ENCODE results near the gene COL25A1. TPM values are rescaled to one million over a fixed set of nuclear protein-coding genes. Genes with fewer than 3 reads are reported as not detected.

COL25A1 gene
- total and polyA plus RNA-seq, 2 donors (not counting 3 experiments of a cell fraction or from before 2014, with no cell fraction given): 0.21 to 3.5 TPM

DNA sequence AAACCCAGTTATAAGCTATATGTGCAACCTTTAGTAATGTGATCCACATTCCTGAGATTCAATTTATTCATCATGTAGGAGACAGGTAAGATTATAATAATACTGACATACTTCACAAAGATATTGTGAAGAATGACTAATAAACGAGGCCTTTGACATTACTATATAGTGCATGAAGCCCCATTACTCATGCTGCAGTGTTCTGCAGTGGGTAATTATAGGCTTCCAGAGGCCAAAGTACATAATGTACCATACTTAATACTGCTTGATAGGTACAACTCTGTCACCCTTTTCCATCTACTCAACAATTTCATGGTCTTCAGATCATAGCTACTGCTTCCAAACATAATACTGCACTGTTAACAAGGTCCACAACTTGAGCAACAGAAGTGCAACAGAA is 68.9 kb downstream of the COL25A1 start:
- intact Hi-C loops (cut with micrococcal nuclease): no loop called here
- H3K79me2 ChIP-seq (ENCODE audit: control insufficient read depth, insufficient read depth, low read length): no peaks in the 10 kb centered on the region
- no TSS peak for BruUV-seq (replicated peaks)
- TF ChIP-seq MYC (IDR thresholded peaks at IDR 0.05; ENCODE audit: low read depth, low read length) (no peak), POLR2A (IDR thresholded peaks at IDR 0.05; ENCODE audit: low read depth, low read length) (no peak), FOS (IDR thresholded peaks at IDR 0.05; ENCODE audit: borderline replicate concordance, insufficient read depth, low read length) (no peak), GATA2 (IDR thresholded peaks at IDR 0.05; ENCODE audit: insufficient read depth, insufficient read length, low read depth, low read length) (no peak), JUN (IDR thresholded peaks at IDR 0.05; ENCODE audit: borderline replicate concordance, insufficient read depth, insufficient read length, low read depth) (no peak), EZH2 (IDR thresholded peaks at IDR 0.05; ENCODE audit: borderline replicate concordance, low read depth, low read length, severe bottlenecking) (no peak), POLR2AphosphoS5 (IDR thresholded peaks at IDR 0.05; ENCODE audit: insufficient read depth, low read depth, low read length) (no peak)
- TF ChIP-seq, protein P1, sequence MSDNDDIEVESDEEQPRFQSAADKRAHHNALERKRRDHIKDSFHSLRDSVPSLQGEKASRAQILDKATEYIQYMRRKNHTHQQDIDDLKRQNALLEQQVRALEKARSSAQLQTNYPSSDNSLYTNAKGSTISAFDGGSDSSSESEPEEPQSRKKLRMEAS (IDR thresholded peaks at IDR 0.05; ENCODE audit: insufficient read depth, insufficient read length): no peak
- TF ChIP-seq, protein P2, sequence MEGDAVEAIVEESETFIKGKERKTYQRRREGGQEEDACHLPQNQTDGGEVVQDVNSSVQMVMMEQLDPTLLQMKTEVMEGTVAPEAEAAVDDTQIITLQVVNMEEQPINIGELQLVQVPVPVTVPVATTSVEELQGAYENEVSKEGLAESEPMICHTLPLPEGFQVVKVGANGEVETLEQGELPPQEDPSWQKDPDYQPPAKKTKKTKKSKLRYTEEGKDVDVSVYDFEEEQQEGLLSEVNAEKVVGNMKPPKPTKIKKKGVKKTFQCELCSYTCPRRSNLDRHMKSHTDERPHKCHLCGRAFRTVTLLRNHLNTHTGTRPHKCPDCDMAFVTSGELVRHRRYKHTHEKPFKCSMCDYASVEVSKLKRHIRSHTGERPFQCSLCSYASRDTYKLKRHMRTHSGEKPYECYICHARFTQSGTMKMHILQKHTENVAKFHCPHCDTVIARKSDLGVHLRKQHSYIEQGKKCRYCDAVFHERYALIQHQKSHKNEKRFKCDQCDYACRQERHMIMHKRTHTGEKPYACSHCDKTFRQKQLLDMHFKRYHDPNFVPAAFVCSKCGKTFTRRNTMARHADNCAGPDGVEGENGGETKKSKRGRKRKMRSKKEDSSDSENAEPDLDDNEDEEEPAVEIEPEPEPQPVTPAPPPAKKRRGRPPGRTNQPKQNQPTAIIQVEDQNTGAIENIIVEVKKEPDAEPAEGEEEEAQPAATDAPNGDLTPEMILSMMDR (IDR thresholded peaks at IDR 0.05; ENCODE audit: extremely low read depth in 1 of 2, insufficient read depth in 1 of 2, low read depth in 1 of 2, low read length in 2 of 2): no peak
- CTCF ChIA-PET: interaction anchor here (1.0 to 2.2 kb wide), 3 partner anchors 18 to 172 kb away, joined by 3 to 8 read pairs (median 3); no protein-coding TSS in a partner anchor
- DNase-seq (ENCODE audit: low read depth, low spot score) (no peak), FAIRE-seq (no peak)
- no peaks in the 10 kb centered on the region for H4K20me1 ChIP-seq (replicated peaks; ENCODE audit: control insufficient read depth, extremely low read depth, insufficient read depth, low read length)
- H3K9ac ChIP-seq (replicated peaks; ENCODE audit: extremely low read depth, insufficient read depth, low read length): no peak overlapping the region
- H3K4me1 ChIP-seq (ENCODE audit: control insufficient read depth, extremely low read depth, insufficient read depth, low read length): no peaks in the 10 kb centered on the region
- no peaks in the 10 kb centered on the region for H3K9me1 ChIP-seq (replicated peaks; ENCODE audit: control insufficient read depth, extremely low read depth, insufficient read depth, low read length)
- H3K36me3 ChIP-seq (ENCODE audit: control insufficient read depth in 2 of 2, extremely low read depth in 1 of 2, insufficient read depth in 2 of 2, low read length in 2 of 2): no peaks in the 10 kb centered on the region
- no peaks in the 10 kb centered on the region for H3K9me3 ChIP-seq (replicated peaks; ENCODE audit: control insufficient read depth, insufficient read depth, low read length)
- dilution Hi-C loops (cut with MboI; ENCODE audit: extremely low pct_ligation_motif_present, low sequenced_read_pairs): no loop called here
- H3K4me2 ChIP-seq (ENCODE audit: insufficient read depth, low read length): no peak overlapping the region
- no peaks in the 10 kb centered on the region for H3K27me3 ChIP-seq (ENCODE audit: control insufficient read depth in 2 of 2, insufficient read depth in 2 of 2, low read length in 2 of 2)
- no peak overlapping the region for H2AFZ ChIP-seq (ENCODE audit: low read depth, low read length)
- no peak overlapping the region for H3K27ac ChIP-seq (ENCODE audit: insufficient read depth, low read depth, low read length)
- H3K4me3 ChIP-seq (replicated peaks in 1 of 3; ENCODE audit: insufficient read depth in 1 of 3, low read depth in 1 of 3, low read length in 3 of 3): no peak overlapping the region
- POLR2A ChIA-PET: no interaction called here
